Activated naive CD4-positive, alpha-beta T cell treated with anti-CD3 and anti-CD28 coated beads, Interleukin-2, amount 50 U/mL, for 16 hours (primary cell): ENCODE data around the gene SLITRK6.
"Not testable (repeated sequence)": the region's sequence is repeated elsewhere in the genome, so short reads cannot be mapped to it uniquely, and the experiment has no call there.

Experiments
- DNase-seq: peaks from one replicate; pipeline ENCODE4 v3.0.0-alpha.2; 2020

The SLITRK6 gene, protein sequence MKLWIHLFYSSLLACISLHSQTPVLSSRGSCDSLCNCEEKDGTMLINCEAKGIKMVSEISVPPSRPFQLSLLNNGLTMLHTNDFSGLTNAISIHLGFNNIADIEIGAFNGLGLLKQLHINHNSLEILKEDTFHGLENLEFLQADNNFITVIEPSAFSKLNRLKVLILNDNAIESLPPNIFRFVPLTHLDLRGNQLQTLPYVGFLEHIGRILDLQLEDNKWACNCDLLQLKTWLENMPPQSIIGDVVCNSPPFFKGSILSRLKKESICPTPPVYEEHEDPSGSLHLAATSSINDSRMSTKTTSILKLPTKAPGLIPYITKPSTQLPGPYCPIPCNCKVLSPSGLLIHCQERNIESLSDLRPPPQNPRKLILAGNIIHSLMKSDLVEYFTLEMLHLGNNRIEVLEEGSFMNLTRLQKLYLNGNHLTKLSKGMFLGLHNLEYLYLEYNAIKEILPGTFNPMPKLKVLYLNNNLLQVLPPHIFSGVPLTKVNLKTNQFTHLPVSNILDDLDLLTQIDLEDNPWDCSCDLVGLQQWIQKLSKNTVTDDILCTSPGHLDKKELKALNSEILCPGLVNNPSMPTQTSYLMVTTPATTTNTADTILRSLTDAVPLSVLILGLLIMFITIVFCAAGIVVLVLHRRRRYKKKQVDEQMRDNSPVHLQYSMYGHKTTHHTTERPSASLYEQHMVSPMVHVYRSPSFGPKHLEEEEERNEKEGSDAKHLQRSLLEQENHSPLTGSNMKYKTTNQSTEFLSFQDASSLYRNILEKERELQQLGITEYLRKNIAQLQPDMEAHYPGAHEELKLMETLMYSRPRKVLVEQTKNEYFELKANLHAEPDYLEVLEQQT

GRCh38 chr13:85799097-85799582 lies at the start of gene SLITRK6:
TSS of gene SLITRK6 (minus strand) at chr13:85799419. CDS start at chr13:85796508, 2,911 bp downstream.
- no peak for DNase-seq

DNA sequence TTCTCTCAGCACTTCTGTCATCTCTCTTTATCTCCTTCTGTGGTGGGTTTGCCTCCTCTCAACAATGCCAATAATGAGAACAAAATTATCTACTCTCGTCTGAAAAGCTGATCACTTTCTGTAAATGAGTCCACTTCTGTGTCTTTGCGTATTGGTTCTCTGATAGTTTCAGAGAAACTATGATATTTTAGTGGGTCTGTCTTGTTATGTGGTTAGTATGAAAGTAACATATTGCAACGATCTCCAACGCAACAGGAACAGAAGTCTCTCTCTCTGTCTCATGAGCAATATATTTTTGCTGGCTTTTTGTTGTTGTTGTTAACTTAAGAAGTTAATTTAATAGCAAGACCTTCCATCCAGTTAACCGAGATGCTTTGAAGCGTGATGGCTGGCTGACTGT lies 47.8 kb upstream of the SLITRK6 start:
- DNase-seq = no peak

GRCh38 chr13:85841427-85841826 lies 42.2 kb upstream of the SLITRK6 start:
- DNase-seq = no peak

- DNase-seq = no peak
Measured at GRCh38 chr13:85833921-85834320, 34.7 kb upstream of the SLITRK6 start.

- DNase-seq = no peak
Measured at GRCh38 chr13:85828094-85828684, 29.0 kb upstream of the SLITRK6 start.

DNA sequence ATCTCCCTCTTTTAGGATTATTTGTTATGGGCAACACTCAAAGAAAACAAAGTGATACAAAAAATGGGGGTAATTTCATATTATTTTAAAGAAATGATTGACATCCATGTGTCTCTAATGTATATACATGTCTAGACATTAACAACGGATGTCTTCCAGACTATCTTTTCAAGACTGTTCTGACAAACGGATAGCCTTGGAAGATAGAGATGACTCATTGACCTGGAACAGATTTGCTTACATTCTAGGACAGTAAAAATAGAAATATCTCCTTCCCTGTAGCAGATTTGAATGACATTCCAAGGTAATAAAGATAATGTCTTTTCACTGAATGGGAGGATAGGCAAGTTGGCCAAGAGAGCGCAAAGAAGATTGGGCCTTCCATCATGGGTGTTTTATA lies 26.2 kb upstream of the SLITRK6 start:
- no peak for DNase-seq

DNA sequence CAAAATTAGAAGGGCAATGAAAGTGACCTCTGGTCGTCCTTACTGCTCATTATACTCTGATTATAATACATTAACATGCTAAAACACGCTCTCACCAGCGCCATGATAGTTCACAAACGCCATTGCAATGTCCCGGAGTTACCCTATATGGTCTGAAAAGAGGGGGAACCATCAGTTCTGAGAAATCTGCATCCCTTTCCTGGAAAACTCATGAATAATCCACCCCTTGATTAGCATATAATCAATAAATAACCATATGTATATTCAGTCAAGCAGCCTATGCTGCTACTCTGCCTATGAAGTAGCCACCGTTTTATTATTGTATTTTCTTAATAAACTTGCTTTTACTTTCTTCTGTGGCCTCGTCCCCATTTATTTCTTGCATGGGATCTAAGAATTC lies 24.6 kb upstream of the SLITRK6 start:
- DNase-seq = no peak

- DNase-seq = no peak
Measured at GRCh38 chr13:85819513-85819912, 20.3 kb upstream of the SLITRK6 start.

GRCh38 chr13:85816413-85816812 lies 17.2 kb upstream of the SLITRK6 start:
- DNase-seq = no peak

- no peak for DNase-seq
Measured at GRCh38 chr13:85812282-85812681, 13.1 kb upstream of the SLITRK6 start.

- DNase-seq = no peak
Measured at GRCh38 chr13:85808811-85809210, 9.6 kb upstream of the SLITRK6 start.

DNA sequence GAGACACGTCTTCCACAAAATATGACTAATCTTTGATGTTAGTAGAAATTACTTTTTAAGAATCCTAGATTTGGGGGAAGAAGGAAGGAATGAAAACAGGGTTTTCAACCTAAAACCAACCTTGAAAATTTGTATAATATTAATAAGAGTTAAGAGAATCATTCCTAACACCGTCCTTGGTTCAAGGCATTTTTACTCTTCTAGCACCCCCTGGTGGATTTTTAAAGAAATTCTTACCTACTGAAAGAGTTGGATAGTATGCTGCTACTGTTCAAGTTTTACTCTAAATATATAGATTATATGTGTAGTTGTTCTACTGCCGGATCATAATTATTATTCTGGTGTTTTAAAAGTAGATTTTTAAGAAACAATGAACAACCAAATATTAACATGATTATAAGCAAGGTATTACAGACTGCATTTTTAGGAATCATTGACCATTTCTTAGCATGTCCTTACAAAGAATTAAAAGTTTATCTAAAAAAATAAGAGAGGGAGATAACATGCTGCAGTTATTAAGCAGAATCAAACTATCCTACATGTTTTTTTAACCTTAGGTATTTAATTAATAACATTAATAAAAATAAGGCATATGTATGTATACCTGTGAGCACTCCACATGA lies 7.4 kb upstream of the SLITRK6 start:
- DNase-seq = no peak

GRCh38 chr13:85798556-85798955 lies 663 bp downstream of the SLITRK6 start:
- DNase-seq = no peak

DNA sequence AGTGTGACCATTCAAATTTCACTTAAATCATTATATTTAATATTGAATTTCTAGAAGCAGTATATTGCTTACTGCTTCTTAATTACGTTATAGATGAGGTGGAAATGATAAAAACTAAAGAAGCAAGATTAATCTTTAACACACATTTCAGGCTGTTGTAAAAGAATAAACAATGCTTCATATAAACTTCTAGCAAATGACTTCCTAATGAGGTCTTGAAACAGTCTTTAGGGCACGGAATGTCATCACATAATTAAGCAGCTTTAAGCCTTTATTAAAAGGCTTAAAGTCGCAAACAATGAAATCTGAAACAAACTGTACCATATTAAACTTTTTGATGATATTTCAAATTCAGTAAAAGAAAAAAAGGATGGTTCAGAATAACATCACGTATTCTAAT lies 1.9 kb downstream of the SLITRK6 start:
- no peak for DNase-seq

DNA sequence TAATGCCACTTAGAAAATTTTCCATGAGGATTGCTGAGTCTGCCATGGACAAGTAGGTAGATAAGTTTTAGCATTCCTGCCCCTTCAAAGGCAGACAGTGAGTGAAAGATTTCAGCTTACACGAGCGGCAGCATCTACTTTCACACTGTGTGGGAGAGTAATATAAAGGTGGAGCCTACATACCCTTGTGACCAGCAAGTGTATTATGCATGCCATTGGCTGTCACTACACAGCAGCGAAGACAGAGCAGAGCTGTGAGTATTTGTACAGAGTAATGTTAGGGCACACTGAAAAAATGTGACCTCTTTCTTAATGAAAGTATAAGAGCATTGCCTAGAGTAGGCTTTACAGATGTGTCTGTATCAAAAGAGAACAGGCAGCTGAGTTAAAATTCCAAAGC lies 14.0 kb downstream of the SLITRK6 start:
- DNase-seq = no peak

GRCh38 chr13:85772367-85772766 lies 26.9 kb downstream of the SLITRK6 start:
- DNase-seq = no peak

DNA sequence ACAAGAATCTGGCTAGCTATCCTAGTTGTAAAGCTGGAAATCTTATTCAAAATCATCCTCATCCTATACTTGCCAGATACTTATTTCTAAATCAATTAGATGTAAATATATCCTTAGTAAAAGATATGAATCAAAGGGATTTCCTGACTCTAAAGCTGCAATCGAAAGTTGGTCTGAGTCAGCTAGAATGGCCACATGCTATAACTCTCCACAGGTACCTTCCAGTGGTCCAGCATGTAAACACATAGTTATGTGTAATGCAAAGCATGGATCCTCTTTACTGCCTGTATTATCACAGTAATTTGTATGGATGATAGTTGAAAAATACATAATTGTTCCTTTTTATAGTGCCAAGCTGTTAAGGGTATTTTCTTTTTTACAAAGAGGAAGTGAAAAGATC lies 27.4 kb downstream of the SLITRK6 start:
- DNase-seq = no peak

DNA sequence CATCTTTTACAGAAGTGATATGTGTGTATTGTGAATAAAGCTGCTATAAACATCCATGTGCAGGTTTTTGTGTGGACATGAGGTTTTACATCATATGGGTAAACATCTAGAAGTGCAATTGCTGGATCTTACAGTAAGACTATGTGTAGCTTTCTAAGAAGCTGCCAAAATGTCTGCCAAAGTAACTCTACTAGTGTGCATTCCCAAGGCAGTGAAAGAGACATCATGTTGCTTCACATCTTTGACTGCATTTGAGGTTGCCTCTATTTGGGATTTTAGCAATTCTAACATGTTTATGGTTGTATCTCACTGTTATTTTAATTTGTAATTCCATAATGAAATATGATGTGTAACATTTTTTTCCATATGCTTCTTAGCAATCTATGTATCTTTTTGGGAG lies 30.3 kb downstream of the SLITRK6 start:
- DNase-seq = no peak

DNA sequence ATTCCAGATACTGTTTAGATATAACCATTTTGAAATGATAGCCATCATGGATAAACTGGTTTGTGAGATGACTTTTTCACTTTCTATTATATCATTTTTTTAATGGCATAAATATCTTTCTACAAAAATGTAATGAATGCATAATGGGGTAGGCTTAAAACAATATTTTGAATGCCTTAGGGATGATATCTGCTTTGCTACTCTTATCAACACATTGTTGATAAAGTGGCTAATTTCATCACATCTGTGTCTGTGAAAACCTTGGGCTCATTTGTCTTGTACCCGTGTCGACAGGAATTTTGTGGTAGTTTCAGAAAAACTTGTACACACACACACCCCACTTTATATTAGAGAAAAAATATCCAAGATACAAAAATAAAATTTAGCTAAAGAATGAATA lies 44.1 kb downstream of the SLITRK6 start:
- no peak for DNase-seq

DNA sequence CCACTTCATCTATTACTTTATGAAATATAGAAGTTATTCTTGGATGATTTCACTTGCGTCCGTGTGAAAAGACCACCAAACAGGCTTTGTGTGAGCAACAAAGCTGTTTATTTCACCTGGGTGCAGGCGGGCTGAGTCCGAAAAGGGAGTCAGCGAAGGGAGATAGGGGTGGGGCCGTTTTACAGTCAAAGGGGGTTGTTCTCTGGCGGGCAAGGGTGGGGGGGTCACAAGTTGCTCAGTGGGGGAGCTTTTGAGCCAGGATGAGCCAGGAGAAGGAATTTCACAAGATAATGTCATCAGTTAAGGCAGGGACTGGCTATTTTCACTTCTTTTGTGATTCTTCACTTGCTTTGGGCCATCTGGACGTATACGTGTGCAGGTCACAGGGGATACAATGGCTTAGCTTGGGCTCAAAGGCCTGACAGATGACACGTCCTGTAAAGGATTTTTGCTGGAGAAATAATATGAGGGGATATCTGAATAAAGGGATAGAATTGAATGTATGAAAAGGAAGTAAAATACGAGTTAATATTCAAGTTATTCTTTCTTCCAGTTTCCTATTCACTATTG lies 55.9 kb downstream of the SLITRK6 start:
- DNase-seq = not testable (repeated sequence)
